Raji (cell line): ENCODE measurements around the gene NUB1.

Experiments used
- POLR2A ChIP-seq: IDR thresholded peaks from 2 replicates; pipeline ENCODE4 v1.6.1; 2011; ENCODE audit warnings: low read depth, low read length, control low read depth; ENCODE audit not compliant: insufficient read depth

NUB1 gene

DNA sequence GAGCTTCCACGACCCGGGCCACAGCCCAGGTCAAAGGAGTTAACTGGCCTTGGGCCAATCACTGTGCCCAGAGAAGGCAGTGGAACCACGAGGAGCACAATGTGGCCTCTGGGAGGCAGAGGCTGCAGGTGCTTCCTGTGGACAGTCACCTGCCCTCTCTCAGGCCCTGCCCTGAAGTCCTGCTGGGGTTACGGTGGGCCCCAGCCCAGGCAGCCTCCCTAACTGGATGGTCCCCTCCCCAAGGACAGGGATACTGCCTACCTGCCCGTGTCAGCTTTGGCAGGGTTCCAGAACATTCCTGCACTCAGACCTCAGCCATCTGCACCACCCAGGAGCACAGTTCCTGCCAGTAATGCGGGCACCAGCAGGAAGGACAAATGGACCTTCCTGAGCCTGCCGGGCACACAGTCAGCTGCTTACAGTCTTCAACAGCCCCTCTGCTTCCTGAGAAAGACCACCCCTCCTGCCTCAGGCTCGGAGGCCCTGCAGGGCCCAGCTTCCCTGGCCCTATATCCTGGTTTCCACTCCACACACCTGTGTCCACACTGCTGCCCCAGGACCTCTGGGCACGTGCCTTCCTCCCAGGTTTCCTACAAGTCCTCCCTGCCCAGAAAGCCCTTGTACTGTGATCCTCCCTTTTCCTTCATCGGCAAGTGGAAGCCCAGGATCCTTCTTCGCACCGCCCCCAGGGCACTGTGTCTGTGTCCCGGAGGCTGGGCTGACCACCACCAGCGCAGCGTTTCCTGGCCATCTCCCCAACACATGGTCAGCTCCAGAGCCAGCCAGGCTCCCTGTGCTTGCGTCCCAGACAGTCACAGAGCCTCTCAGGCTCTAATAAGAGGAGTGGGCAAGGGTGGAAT, 44.9 kb downstream of the NUB1 start:
- TF ChIP-seq POLR2A: no peak

- TF ChIP-seq POLR2A: no peak
Measured at GRCh38 chr7:151387161-151388006, 45.8 kb downstream of the NUB1 start.

DNA sequence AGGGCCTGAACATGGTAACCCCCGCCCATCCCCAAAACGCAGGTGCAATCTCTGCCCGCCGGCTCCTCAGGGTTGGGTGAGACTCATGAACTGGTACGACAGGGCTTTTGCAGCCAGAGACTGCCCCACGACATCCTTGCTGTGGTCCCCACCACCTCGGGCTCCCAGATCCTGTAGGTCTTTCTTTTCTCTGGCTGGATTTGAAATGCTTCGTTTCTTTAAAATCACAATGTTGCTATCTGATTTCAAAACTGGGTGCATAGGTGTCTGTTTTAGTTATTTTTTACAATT, 46.3 kb downstream of the NUB1 start:
- TF ChIP-seq POLR2A: no peak

DNA sequence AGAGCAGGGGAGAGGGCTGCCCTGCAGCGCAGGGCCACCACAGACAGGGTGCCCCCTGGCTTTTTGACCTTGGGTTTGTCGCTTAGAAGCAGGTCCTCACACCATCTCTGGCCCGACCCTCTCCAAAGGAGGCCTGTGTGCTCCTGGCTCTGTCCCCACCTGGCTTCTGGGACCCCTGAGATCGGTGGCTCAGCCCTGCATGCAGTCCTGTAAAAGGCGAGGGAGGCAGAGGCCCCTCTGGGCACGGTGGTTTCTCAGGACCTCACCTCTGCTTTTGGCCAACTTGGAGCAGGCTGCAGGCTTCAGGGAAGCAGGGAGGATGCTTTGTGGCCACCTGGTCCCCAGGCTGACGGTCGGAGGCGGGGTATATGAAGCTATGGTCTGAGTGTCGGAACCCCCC, 46.8 kb downstream of the NUB1 start:
- TF ChIP-seq POLR2A: no peak

GRCh38 chr7:151389096-151389767, 47.6 kb downstream of the NUB1 start:
- no peak for TF ChIP-seq POLR2A

DNA sequence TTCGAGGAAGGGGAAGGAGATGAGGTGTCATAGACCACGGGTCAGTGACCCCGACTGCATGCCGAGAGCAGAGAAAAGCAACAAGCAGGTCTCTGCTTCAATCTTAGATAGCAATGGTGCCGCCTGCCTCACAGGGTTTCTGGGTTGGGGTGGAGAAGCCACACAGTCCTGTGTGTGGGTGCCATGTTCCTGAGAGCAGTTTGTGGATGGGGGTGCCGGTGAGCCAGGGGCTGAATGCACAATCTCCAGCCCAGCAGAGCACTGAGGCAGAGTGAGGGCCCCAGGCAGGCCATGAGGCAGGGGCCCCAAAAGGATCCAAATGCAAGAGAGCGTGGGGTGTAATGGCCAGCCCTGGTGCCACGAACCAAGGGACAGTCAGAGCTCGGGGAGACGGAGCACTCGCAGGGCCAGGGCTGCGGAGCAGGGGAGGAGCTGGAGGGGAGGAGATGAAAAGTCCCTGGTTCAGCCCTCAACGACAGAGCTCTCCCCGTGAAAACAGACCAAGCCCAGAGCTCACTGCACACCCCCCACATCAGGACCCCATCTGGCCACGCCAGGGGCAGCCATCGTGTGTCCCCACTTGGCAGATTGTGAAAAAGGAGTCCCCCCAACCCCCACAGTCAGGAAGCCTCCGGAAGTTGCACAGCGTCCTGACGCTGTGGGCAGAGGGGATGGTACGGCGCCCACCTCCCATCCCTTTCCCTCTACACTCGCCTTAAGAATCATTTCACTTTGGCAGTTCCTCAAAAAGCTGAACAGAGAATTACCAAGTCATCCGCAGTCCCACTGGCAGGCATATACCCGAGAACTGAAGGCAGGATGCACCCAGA, 48.4 kb downstream of the NUB1 start:
- no peak for TF ChIP-seq POLR2A

DNA sequence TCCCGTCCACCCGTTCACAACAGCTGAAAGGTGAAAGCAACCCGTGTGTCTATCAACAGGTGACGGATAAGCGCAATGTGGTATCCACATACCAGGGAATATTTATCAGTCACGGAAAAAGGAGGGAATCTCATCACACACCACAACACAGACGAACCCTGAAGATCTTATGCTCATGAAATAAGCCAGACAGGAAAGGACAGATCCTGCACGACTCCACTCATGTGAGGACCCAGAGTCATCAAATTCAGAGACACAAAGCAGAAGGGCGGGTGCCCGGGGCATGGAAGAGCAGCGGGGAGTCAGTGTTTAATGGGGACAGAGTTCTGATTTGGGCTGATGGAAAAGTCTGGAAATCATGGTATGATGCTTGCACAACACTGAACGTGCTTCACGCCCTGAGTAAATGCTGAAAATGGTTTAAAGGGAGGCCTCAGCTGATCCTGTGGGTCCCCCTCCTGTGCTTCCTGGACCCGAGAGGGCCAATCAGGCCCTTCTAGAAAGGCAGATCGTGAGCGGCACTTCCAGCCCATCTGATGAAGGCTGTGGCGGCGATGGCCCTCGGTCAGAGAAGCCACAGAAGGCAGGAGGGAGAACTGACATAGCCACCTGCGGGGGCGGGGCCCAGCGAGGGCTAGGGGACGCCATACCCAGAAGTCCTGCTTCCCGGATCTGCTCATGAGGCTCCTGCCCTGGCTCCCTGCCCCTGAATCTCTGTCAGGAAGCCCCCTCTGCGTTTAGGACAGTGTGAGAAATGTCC, 49.2 kb downstream of the NUB1 start:
- TF ChIP-seq POLR2A: no peak

GRCh38 chr7:151391358-151391730, 49.7 kb downstream of the NUB1 start:
- TF ChIP-seq POLR2A: no peak

- TF ChIP-seq POLR2A: no peak
Measured at GRCh38 chr7:151392002-151392401, 50.4 kb downstream of the NUB1 start.

- no peak for TF ChIP-seq POLR2A
Measured at GRCh38 chr7:151392426-151392825, 50.8 kb downstream of the NUB1 start.

DNA sequence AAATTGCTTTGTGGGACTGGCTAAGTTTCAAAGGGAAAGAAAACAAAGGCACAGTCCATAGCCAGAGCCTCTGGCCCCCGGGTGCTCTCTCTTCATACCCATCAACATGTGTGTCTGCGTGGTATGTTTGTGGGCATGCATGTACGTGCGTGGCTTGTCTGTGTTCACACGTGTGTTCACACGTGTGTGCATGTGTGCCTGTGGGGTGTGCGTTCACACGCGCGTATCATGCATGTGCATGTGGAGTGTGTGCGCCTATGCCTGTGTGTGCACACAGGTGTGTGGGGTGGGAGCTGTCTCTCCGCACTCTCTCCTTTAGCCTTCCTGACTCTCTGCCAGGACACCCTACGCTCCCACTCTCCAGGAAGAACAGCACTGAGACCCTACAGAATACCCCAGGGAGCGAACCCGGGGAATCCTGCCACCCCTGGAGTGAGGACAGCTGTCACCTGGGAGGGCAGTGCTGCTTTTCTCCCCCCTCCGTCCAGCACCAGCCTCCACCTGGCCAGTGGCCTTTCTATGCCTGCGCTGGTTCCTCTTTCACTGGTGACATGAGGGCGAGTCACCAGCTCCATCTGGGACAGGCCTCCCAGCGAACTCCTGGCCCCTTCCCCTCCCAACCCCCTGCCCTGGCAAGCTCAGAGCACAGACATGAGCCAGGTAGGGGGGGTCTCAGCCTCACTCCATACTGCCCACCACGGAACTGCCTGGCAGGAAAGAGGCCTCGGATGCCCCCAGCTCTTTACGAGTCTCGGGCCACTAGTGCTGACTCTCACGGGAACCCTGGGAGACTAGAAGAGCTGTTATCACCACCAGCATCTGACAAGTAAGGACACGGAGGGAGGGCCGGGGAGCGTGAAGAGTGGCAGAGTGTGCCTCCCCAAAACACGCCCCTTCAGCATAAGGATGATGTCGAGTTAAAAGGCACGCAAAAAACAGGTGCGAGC, 51.7 kb downstream of the NUB1 start:
- no peak for TF ChIP-seq POLR2A

DNA sequence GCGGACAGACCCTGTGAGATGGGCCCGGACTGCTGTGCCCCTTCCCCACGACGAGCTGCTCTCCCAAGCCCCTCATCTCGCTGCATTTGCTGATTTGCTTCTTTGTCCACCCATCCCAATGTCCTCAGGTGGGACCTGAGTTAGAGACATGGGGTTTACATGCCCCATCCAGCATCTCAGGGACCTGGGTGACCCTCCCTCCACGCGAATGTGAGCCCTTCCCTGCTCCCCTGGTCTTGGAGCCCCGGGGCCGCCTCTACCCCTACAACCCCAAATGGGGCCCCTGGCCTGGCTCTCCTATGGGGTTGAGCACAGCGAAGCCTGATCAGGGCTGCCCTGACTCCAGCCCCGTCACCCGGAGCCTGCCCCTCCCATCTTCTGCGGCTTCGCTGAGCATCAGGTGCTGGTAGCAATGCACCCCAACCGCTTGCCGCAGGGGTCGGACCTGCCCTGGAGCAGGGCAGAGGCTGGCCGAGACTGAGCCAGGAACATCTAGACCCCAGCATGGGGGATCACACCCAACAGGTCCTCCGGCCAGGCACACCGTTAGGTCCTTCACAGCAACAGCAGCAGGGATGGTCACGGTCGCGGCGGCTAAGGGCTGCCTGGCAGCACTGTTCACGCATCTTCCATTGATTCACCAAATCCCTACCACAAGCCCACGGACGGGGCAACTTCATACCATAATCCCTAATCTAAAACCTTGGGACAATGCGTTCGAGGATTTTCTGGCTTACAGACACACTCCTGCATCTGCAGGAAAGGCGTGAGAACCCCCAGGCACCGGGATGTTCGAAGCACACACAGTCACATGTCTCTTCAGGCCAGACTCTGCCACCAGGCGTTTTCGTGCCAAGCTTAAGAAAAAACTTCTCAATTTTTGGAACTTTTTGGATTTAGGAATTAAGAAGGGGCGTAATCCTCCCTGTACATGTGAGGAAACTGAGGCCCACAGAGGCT, 52.7 kb downstream of the NUB1 start:
- no peak for TF ChIP-seq POLR2A
